OCI-LY7 (cell line): ENCODE results near the gene TUBB3. TPM values are rescaled to one million over a fixed set of nuclear protein-coding genes. Genes with fewer than 3 reads are reported as not detected.

ENCODE experiments used
- BruUV-seq: library from RNA; stranded (reverse); fragments of 400-500 nt; replicated peaks from 2 replicates; lab custom pipeline; 2021; lab: Mats Ljungman, UMichigan
- CTCF ChIA-PET: fragments of 300-600 bp; sonication (Branson Sonifier 250); formaldehyde crosslinking; loops from one replicate; lab custom pipeline; 2022; ENCODE audit warnings: antibody characterized with exemption; ENCODE audit not compliant: unreplicated experiment; lab: Charles Lee
- POLR2A ChIA-PET: fragments of 300-600 bp; sonication (Branson Sonifier 250); formaldehyde crosslinking; loops from one replicate; lab custom pipeline; 2022; ENCODE audit warnings: antibody characterized with exemption; lab: Charles Lee
- DNase-seq: peaks from one replicate; pipeline ENCODE4 v3.0.0-alpha.2; 2015; ENCODE audit warnings: low spot score
- H2AFZ ChIP-seq: fragments of 200-600 bp; sonication (generic), shearing (Covaris generic); 2 replicates; pipeline ENCODE4 v1.6.1; 2014; ENCODE audit warnings: mild to moderate bottlenecking, antibody characterized with exemption, low read length, moderate library complexity
- H3K27ac ChIP-seq: fragments of 200-600 bp; sonication (generic); 2 replicates; pipeline ENCODE4 v1.5.1; 2014; ENCODE audit warnings: mixed run types, low read depth, mild to moderate bottlenecking, moderate library complexity, low read length, inconsistent platforms; ENCODE audit not compliant: poor library complexity, severe bottlenecking
- H3K36me3 ChIP-seq: fragments of 200-600 bp; sonication (generic); 2 replicates; pipeline ENCODE4 v1.6.1; 2014; ENCODE audit warnings: mild to moderate bottlenecking, antibody characterized with exemption, low read length, moderate library complexity, mixed read lengths; ENCODE audit not compliant: insufficient read depth
- H3K4me1 ChIP-seq: fragments of 200-600 bp; sonication (generic); 2 replicates; pipeline ENCODE4 v1.5.1; 2014; ENCODE audit warnings: mild to moderate bottlenecking, low read length; ENCODE audit not compliant: insufficient read depth, poor library complexity, severe bottlenecking
- H3K4me2 ChIP-seq: fragments of 200-600 bp; sonication (generic); 2 replicates; pipeline ENCODE4 v1.6.1; 2014; ENCODE audit warnings: mild to moderate bottlenecking, low read length
- H3K4me3 ChIP-seq: fragments of 200-600 bp; sonication (generic); 2 replicates; pipeline ENCODE4 v1.5.1; 2014; ENCODE audit warnings: mild to moderate bottlenecking, low read depth, low read length; ENCODE audit not compliant: poor library complexity, severe bottlenecking
- H3K79me2 ChIP-seq: fragments of 200-600 bp; sonication (generic); 2 replicates; pipeline ENCODE4 v1.6.1; 2016; ENCODE audit warnings: low read depth, mild to moderate bottlenecking, low read length, moderate library complexity, mixed read lengths; ENCODE audit not compliant: insufficient read depth
- H3K9me2 ChIP-seq: fragments of 200-600 bp; sonication (generic); 2 replicates; pipeline ENCODE4 v1.6.1; 2016; ENCODE audit warnings: mild to moderate bottlenecking, low read length, mixed read lengths; ENCODE audit not compliant: insufficient read depth
- H3K9me3 ChIP-seq: fragments of 200-600 bp; sonication (generic); 2 replicates; pipeline ENCODE4 v1.6.1; 2014; ENCODE audit warnings: mild to moderate bottlenecking, mixed run types, low read length, mixed read lengths
- H4K20me1 ChIP-seq: fragments of 200-600 bp; sonication (generic); 2 replicates; pipeline ENCODE4 v1.6.1; 2014; ENCODE audit warnings: mild to moderate bottlenecking, antibody characterized with exemption, low read length, moderate library complexity, mixed read lengths; ENCODE audit not compliant: insufficient read depth
- EZH2phosphoT487 ChIP-seq: fragments of 200-600 bp; sonication (generic); IDR thresholded peaks from 2 replicates; pipeline ENCODE4 v1.6.1; 2018; ENCODE audit warnings: low read depth, borderline replicate concordance, mild to moderate bottlenecking, mixed run types, antibody characterized with exemption, low read length, moderate library complexity, mixed read lengths
- intact Hi-C: fragments of 100-400 bp; cut with micrococcal nuclease; formaldehyde crosslinking; loops from one replicate; pipeline ENCODE4 v1.10.0; 2022; ENCODE audit not compliant: unreplicated experiment
- total RNA-seq, 2 experiments: library from RNA; depleted of rRNA in 1 of 2; stranded (reverse); fragments of >200 nt in 1 of 2; shearing (Covaris generic) in 1 of 2; gene quantifications; 2 replicates each; pipeline ENCODE4 v1.2.3, GENCODE V29; 2014 to 2022
- TF ChIP-seq, protein P1 (sequence below): fragments of 200-600 bp; sonication (generic); conservative IDR thresholded peaks from 2 replicates; pipeline ENCODE4 v1.5.1; 2014; ENCODE audit warnings: mild to moderate bottlenecking, antibody characterized with exemption, low read length, moderate library complexity, mixed read lengths

The TUBB3 gene
- total RNA-seq, 2 experiments from 2014 or later = 63.7 to 192 TPM

DNA sequence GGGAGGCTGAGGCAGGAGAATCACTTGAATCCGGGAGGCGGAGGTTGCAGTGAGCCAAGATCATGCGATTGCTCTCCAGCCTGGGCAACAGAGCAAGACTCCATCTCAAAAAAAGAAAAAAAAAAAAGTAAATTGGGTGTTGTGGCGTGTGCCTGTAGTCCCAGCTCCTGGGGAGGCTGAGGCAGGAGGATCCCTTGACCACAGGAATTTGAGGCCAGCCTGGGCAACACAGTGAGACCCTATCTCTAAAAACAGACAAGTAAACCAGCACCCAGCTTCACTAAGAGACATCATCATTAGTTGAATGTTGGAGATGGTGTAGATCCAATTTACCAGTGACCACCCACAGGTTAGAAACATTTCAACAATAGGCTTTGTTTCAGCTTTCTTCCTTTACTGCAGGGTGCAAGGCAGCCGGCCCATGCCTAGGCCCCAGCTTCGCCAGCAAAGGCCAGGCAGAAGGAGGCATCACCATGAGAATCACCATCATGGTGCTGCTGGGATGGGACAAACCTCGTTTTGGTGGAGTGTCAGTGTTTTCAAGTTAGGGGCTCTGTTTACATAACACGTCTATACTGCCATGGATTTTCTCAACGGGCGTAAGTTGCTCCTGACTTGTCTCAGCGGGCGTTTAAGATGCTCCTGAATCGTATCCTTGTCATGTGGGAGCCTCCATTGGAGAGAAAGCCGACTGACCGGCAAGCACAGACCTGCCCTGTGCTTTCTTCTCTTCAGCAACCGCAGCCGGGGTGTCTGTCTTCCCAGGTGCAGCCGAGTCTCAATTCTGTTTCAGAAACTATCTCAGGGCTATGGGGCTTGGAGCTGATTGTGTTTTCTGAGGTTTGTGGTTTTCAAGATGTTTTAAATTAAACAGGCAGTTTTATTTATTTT lies 42.4 kb upstream of the TUBB3 start:
- TF ChIP-seq, protein P1, sequence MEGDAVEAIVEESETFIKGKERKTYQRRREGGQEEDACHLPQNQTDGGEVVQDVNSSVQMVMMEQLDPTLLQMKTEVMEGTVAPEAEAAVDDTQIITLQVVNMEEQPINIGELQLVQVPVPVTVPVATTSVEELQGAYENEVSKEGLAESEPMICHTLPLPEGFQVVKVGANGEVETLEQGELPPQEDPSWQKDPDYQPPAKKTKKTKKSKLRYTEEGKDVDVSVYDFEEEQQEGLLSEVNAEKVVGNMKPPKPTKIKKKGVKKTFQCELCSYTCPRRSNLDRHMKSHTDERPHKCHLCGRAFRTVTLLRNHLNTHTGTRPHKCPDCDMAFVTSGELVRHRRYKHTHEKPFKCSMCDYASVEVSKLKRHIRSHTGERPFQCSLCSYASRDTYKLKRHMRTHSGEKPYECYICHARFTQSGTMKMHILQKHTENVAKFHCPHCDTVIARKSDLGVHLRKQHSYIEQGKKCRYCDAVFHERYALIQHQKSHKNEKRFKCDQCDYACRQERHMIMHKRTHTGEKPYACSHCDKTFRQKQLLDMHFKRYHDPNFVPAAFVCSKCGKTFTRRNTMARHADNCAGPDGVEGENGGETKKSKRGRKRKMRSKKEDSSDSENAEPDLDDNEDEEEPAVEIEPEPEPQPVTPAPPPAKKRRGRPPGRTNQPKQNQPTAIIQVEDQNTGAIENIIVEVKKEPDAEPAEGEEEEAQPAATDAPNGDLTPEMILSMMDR = no peak
- TF ChIP-seq EZH2phosphoT487 = no peak
- Histone ChIP-seq H3K9me2 (no peaks in the 10 kb centered on the region), H3K4me2 (no peak overlapping the region), H3K4me3 (no peak overlapping the region), H3K36me3 (peaks cover 91% of the 10 kb centered on the region), H2AFZ (no peak overlapping the region), H4K20me1 (no peaks in the 10 kb centered on the region), H3K9me3 (peaks cover 7% of the 10 kb centered on the region), H3K79me2 (peaks cover 56% of the 10 kb centered on the region), H3K4me1 (no peaks in the 10 kb centered on the region), H3K27ac (no peak overlapping the region)
- POLR2A ChIA-PET = interaction anchor here (0.6 kb wide), 3 partner anchors 9 to 72 kb away, joined by 3 to 5 read pairs (median 4); no protein-coding TSS in a partner anchor
- no TSS peak for BruUV-seq
- no peak for DNase-seq
- intact Hi-C loops = no loop called here
- CTCF ChIA-PET = no interaction called here

DNA sequence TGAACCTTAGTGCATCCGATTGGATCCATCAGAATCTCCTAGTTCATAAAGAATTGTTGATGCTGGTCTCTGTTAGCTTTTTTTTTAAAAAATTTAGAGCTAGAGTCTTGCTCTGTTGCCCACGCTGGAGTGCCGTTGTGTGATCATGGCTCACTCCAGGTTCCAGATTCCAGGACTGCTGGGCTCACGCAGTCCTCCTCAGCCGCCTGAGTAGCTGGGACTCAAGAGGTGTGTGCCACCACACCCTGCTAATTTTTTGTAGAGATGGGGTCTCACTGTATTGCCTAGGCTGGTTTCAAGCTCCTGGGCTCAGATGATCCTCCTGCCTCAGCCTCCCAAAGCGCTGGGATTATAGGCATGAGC lies 41.8 kb upstream of the TUBB3 start:
- H3K9me3 ChIP-seq = peaks cover 1% of the 10 kb centered on the region
- H3K4me2 ChIP-seq = no peak overlapping the region
- H3K9me2 ChIP-seq = no peaks in the 10 kb centered on the region
- H3K36me3 ChIP-seq = peaks cover 91% of the 10 kb centered on the region
- no peaks in the 10 kb centered on the region for H3K4me1 ChIP-seq
- no peak overlapping the region for H3K27ac ChIP-seq
- H2AFZ ChIP-seq = no peak overlapping the region
- peaks cover 50% of the 10 kb centered on the region for H3K79me2 ChIP-seq
- no peak overlapping the region for H3K4me3 ChIP-seq
- POLR2A ChIA-PET = interaction anchor here (0.6 kb wide), 2 partner anchors 8 to 73 kb away, joined by 4 to 5 read pairs; no protein-coding TSS in a partner anchor
- BruUV-seq = no TSS peak
- intact Hi-C loops = no loop called here
- TF ChIP-seq, protein P1 = no peak
- no peak for TF ChIP-seq EZH2phosphoT487
- CTCF ChIA-PET = no interaction called here
- DNase-seq = no peak
- no peaks in the 10 kb centered on the region for H4K20me1 ChIP-seq
